Activated CD4-positive, alpha-beta T cell treated with anti-CD3 and anti-CD28 coated beads, Interleukin-2, amount 50 U/mL, for 24 hours (primary cell): ENCODE measurements around the gene EXD3.
A peak's percentile ranks its signal among the peaks of the same experiment; 100 is the strongest.

Experiments
- DNase-seq, 2 donors: peaks; one replicate each; pipeline ENCODE4 v3.0.0-alpha.2; 2020; ENCODE audit warnings: low read depth in 1 of 2, low spot score in 1 of 2

Gene EXD3

GRCh38 chr9:137448602-137448962 is 25.6 kb upstream of the EXD3 start:
- DNase-seq: no peak

- DNase-seq: no peak
Measured at GRCh38 chr9:137447722-137448601, 25.0 kb upstream of the EXD3 start.

- no peak for DNase-seq
Measured at GRCh38 chr9:137446851-137447471, 24.0 kb upstream of the EXD3 start.

GRCh38 chr9:137445930-137446431 is 23.0 kb upstream of the EXD3 start:
- no peak for DNase-seq

GRCh38 chr9:137445275-137445807 is 22.4 kb upstream of the EXD3 start:
- peak; percentile 74 to 82 for DNase-seq

GRCh38 chr9:137444106-137444790 is 21.3 kb upstream of the EXD3 start:
- DNase-seq: no peak

- DNase-seq: no peak
Measured at GRCh38 chr9:137441935-137442321, 19.0 kb upstream of the EXD3 start.

- DNase-seq: no peak
Measured at GRCh38 chr9:137441289-137441934, 18.4 kb upstream of the EXD3 start, which contains the start of gene ENTPD8. TSS of gene ENTPD8 (minus strand) at chr9:137441357. CDS start at chr9:137438285, 3,072 bp downstream.

- no peak for DNase-seq
Measured at GRCh38 chr9:137439158-137439714, 16.3 kb upstream of the EXD3 start.

- no peak for DNase-seq
Measured at GRCh38 chr9:137438591-137439157, 15.7 kb upstream of the EXD3 start.

GRCh38 chr9:137437691-137438590 is 15.0 kb upstream of the EXD3 start:
- no peak for DNase-seq

- DNase-seq: no peak
Measured at GRCh38 chr9:137436761-137437600, 14.0 kb upstream of the EXD3 start.

- no peak for DNase-seq
Measured at GRCh38 chr9:137435980-137436760, 13.2 kb upstream of the EXD3 start.

- DNase-seq: no peak
Measured at GRCh38 chr9:137435381-137435891, 12.5 kb upstream of the EXD3 start.

- no peak for DNase-seq
Measured at GRCh38 chr9:137434498-137435380, 11.8 kb upstream of the EXD3 start.

- no peak for DNase-seq
Measured at GRCh38 chr9:137433916-137434431, 11.0 kb upstream of the EXD3 start.
